ENCODE measurements around the gene NBPF3.

Gene NBPF3

DNA sequence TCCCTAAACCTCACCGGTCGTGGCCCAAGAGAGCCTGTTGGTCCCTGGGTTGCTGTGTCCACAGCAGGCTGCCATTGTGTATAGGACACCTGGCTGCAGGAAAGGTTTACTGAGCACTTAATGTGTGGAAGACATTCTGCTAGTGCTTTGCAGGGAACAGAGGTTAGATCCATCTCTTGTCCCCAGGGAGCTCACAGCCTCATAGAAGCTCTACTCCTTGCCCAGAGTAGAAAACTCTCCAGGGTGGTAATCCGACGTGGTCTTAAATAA lies 52.4 kb downstream of the NBPF3 start:
- Histone ChIP-seq H3K4me1 (ENCODE audit: low read length) (no peaks in the 10 kb centered on the region), H4K20me1 (ENCODE audit: insufficient read depth, low read length) (no peaks in the 10 kb centered on the region), H3K9me2 (replicated peaks; ENCODE audit: insufficient read depth, low read length) (no peaks in the 10 kb centered on the region), H3K9ac (ENCODE audit: low read length) (no peak overlapping the region), H3K9me3 (replicated peaks; ENCODE audit: insufficient read depth, low read length) (no peaks in the 10 kb centered on the region), H3K27ac (ENCODE audit: low read length) (no peak overlapping the region), H3F3A (ENCODE audit: insufficient read depth, low read length) (no peaks in the 10 kb centered on the region), H3K79me2 (ENCODE audit: low read length) (no peaks in the 10 kb centered on the region), H2AFZ (ENCODE audit: low read length) (no peak overlapping the region), H3K4me3 (ENCODE audit: low read length) (no peak overlapping the region), H3K4me2 (ENCODE audit: low read depth, low read length) (no peak overlapping the region), H3K27me3 (replicated peaks; ENCODE audit: insufficient read depth, low read length) (peaks cover 46% of the 10 kb centered on the region), H3K36me3 (replicated peaks; ENCODE audit: insufficient read depth, low read length) (no peaks in the 10 kb centered on the region)
- DNase-seq = no peak
- TF ChIP-seq EZH2phosphoT487 (IDR thresholded peaks at IDR 0.05; ENCODE audit: low read length) = no peak
- no peak for TF ChIP-seq EZH2 (optimal IDR thresholded peaks at IDR 0.05; ENCODE audit: low read depth, low read length)
- no peak for TF ChIP-seq CTCF (IDR thresholded peaks at IDR 0.05; ENCODE audit: low read length)

GRCh38 chr1:21494196-21494595 lies 54.3 kb downstream of the NBPF3 start:
- Histone ChIP-seq H3F3A (ENCODE audit: insufficient read depth, low read length) (no peaks in the 10 kb centered on the region), H3K27ac (ENCODE audit: low read length) (no peak overlapping the region), H3K9ac (ENCODE audit: low read length) (no peak overlapping the region), H2AFZ (ENCODE audit: low read length) (no peak overlapping the region), H3K4me1 (ENCODE audit: low read length) (no peaks in the 10 kb centered on the region), H3K27me3 (replicated peaks; ENCODE audit: insufficient read depth, low read length) (peaks cover 53% of the 10 kb centered on the region), H3K9me3 (replicated peaks; ENCODE audit: insufficient read depth, low read length) (no peaks in the 10 kb centered on the region), H3K9me2 (replicated peaks; ENCODE audit: insufficient read depth, low read length) (no peaks in the 10 kb centered on the region), H3K36me3 (replicated peaks; ENCODE audit: insufficient read depth, low read length) (no peaks in the 10 kb centered on the region), H3K79me2 (ENCODE audit: low read length) (no peaks in the 10 kb centered on the region), H4K20me1 (ENCODE audit: insufficient read depth, low read length) (no peaks in the 10 kb centered on the region), H3K4me3 (ENCODE audit: low read length) (no peak overlapping the region), H3K4me2 (ENCODE audit: low read depth, low read length) (no peak overlapping the region)
- TF ChIP-seq EZH2 (optimal IDR thresholded peaks at IDR 0.05; ENCODE audit: low read depth, low read length) (no peak), EZH2phosphoT487 (IDR thresholded peaks at IDR 0.05; ENCODE audit: low read length) (no peak), CTCF (IDR thresholded peaks at IDR 0.05; ENCODE audit: low read length) (no peak)
- no peak for DNase-seq

- Histone ChIP-seq H3K4me2 (ENCODE audit: low read depth, low read length) (no peak overlapping the region), H3K9ac (ENCODE audit: low read length) (no peak overlapping the region), H3K36me3 (replicated peaks; ENCODE audit: insufficient read depth, low read length) (no peaks in the 10 kb centered on the region), H4K20me1 (ENCODE audit: insufficient read depth, low read length) (no peaks in the 10 kb centered on the region), H3K79me2 (ENCODE audit: low read length) (no peaks in the 10 kb centered on the region), H3K9me3 (replicated peaks; ENCODE audit: insufficient read depth, low read length) (no peaks in the 10 kb centered on the region), H3F3A (ENCODE audit: insufficient read depth, low read length) (no peaks in the 10 kb centered on the region), H3K27me3 (replicated peaks; ENCODE audit: insufficient read depth, low read length) (peaks cover 56% of the 10 kb centered on the region), H3K4me1 (ENCODE audit: low read length) (no peaks in the 10 kb centered on the region), H3K9me2 (replicated peaks; ENCODE audit: insufficient read depth, low read length) (no peaks in the 10 kb centered on the region), H3K4me3 (ENCODE audit: low read length) (no peak overlapping the region), H3K27ac (ENCODE audit: low read length) (no peak overlapping the region), H2AFZ (ENCODE audit: low read length) (no peak overlapping the region)
- no peak for DNase-seq
- TF ChIP-seq EZH2 (optimal IDR thresholded peaks at IDR 0.05; ENCODE audit: low read depth, low read length) (no peak), EZH2phosphoT487 (IDR thresholded peaks at IDR 0.05; ENCODE audit: low read length) (no peak), CTCF (IDR thresholded peaks at IDR 0.05; ENCODE audit: low read length) (no peak)
These were observed 55.4 kb downstream of the NBPF3 start for GRCh38 chr1:21495225-21495820.
